Renal cortex interstitium (tissue), 11 donors: ENCODE measurements around the gene SRGAP2B. TPM values are rescaled to one million over a fixed set of nuclear protein-coding genes. Genes with fewer than 3 reads are reported as not detected.
"Not testable (repeated sequence)": the region's sequence is repeated elsewhere in the genome, so short reads cannot be mapped to it uniquely, and the experiment has no call there.

Source experiments
- DNase-seq, 11 donors: peaks; one replicate each; pipeline ENCODE4 v3.0.0-alpha.2; 2013; ENCODE audit warnings: low read depth in 9 of 11, low spot score in 4 of 11; ENCODE audit errors: extremely low read depth in 1 of 11
- polyA plus RNA-seq, 3 donors: library from polyadenylated mRNA; unstranded; fragments of 120-200 nt; gene quantifications; one replicate each; pipeline ENCODE4 v1.2.1, GENCODE V29; 2013; ENCODE audit not compliant: insufficient read length in 3 of 3

The SRGAP2B gene
- polyA plus RNA-seq, 3 donors = 24.2 to 41.0 (median 33.9) TPM

DNA sequence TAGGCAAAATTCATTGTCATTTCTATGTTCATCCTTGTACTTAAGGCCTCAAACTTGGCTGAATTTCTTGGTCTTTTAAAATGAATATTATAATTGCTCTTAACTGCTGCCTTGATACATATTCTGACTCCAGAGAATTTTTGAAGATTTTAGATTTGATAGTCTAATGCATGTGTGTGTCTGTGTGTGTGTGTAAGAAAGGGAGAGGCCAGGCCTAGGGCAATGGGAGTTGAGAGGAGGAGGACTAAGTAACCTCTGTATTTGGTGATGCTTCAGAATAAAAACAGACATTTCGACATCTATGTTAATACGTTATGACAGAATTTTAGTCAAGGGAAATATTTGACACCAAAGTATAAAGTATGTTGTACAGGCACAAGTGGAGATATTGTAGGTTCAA is 8.2 kb upstream of the SRGAP2B start:
- not testable (repeated sequence) for DNase-seq

DNA sequence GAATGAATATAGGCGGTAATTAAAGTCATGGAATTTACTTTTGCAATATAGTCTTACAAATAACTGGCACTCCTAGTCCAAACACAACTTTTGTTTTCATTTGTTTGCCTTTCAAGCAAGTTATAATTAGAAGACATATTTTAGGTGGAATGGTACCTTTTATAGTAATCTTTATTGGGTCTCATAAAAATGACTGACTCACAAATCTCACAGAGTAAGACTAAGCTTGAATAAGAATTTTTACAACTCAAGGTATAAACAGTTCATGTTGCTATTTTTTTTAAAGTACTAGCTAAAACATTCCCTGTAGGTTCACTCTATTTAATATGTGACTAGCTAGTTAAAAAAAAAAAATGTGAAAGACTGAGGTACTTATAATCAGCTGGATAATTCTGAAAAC is 6.6 kb upstream of the SRGAP2B start:
- DNase-seq = not testable (repeated sequence)

DNA sequence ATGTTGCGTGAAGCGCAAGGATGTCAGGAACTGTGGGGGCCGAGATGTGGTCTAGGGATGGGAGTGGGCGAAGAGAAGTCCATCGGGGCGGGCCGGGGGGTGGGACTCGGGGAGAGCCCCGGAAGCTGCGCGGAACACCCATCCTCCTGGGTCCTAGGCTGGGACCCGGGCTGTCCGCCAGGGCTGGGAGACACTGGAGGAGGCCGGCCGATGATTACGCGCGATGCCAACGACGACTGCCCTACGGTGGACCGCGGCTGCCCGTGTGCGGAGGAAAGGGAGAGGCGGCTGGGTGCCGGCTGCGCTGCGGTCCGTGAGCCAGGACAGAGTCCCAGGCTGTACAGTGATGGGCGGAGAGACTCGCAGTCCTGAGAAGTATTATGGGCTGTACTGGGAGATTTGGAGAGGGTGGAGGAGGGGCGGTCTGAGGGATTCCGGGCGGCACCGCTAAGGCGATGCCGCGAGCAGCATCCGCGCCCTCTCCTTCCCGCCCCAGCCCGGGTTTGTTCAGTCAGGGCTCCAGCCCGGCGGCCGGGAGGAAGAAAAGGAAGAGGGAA is 395 bp downstream of the SRGAP2B start:
- DNase-seq = not testable (repeated sequence)

DNA sequence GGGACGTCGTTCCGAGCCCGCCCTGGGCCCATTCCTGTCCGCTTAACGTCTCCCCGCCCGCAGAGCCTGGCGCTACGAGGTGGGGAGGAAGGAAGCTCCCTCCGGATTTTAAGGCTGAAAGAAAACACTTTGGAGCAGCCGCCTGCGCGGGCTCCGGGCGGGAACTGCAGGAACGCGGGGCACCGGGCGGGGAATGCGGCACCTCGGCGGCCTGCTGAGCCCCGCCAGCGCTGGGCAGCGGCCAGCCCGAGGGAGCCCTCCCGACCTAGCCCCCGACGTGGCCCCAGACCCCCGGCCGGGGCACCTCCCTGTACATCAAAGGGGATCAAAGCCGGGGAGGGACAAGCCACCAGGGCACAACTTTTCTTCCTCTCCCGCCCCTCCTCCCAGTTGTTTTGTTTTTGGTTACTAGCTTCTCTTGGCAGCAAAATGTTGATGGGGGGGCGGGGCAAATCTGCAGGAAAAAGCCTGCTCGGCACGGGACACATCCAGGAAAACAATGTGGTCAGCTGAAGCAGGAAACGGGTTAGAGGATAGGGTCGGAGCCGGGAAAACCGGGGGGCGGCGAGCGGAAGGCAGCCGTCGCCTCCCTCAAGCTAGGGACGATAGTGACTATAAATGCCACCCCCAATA is 1.5 kb downstream of the SRGAP2B start:
- peak in 1 of 11 donors; percentile 1 for DNase-seq

DNA sequence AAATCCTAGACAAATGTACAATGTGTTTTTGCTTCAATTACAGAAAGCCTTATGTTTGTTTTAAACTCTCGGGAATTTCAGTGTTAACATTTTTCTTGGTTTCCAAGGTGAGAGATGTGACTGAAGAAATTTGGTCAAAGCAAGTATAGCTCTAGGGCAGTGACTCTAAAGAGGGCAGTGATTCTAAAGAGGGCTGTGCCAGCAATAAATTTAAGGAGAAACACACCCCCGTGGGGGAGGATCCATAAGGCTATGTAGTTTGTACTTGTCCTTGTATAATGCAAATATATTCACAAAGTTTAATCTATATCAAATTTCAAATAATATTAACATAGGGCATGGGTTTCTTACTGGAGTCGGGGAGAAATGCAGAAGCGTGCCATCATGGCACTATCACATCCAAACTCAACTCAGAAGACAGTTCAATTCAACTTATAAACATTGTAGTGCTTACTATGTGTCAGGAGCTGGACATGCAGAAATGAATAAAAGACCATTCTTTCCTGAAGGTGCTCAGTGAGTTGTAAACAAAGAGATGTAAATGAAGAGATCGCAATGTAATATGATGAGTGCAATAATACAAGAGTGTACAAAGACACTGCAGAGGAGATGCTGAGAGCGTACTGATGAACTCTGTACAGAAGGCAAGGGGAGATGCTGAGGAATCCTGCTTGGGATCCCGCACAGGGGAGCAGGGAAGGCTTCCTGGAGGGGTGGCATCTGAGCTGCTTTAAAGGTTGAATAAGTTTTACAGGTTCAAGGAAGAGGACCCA is 12.5 kb downstream of the SRGAP2B start:
- not testable (repeated sequence) for DNase-seq

DNA sequence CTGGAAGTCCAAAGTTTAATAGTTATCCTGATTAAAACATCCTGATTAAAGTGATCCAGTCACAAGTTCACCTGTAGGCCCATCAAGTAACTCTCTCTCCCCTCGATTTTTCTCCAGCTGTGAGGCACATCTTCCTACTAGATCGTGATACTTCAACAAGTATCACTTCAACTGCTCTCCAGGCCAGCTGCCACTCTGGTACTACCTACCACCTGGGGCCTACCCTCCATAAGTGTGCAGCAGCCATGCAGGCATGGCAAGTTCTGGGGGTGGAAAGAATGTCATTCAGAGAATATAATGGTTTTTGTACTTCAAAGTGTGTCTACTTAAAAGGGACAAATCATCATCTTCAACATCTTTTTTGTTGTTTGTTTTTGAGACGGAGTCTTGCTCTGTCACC is 14.9 kb downstream of the SRGAP2B start:
- not testable (repeated sequence) for DNase-seq

DNA sequence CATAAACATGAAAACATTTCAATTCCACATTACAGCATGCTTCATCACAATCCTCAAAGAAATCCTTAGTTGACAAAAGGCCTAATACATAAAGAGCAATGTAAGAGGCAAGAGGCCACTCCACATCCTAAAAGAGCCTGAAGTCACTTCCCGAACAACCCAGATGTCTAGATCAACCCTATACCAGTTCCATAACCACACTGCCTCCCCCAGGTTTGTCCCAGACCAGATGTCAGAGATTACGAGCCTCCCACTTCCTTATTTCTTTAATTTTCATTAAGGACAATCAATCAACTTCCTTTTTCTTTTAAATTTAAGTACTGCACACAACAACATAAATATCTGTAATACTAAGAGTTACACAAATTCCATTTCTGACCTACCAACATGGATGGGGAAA is 15.4 kb downstream of the SRGAP2B start:
- not testable (repeated sequence) for DNase-seq

DNA sequence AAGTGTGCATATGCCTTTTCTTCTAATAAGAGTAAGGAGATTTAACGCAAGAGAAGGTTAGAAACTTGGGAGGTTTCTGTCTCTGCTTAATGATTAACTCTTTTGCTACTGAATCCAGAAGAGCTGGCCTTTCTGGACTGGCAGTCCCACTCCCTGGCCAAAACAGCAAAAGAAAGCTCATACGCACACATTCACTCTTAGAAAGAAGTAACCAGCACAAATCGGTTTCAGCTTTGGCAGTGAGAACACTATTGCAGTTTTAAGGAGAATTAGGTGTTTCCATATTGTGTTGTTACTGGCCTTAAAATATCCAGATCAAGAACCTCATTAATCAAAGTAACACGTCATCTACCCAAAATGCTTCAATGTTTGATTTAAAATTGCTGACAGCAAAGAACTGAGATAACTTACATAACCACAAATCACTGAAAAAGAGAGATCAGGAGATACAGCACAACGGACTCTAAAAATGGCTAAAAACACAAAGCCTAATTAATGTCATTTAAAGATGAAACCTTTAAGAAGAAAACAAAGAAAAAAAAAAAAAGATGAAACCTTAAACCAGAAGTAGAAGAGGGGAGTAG is 16.2 kb downstream of the SRGAP2B start:
- not testable (repeated sequence) for DNase-seq

DNA sequence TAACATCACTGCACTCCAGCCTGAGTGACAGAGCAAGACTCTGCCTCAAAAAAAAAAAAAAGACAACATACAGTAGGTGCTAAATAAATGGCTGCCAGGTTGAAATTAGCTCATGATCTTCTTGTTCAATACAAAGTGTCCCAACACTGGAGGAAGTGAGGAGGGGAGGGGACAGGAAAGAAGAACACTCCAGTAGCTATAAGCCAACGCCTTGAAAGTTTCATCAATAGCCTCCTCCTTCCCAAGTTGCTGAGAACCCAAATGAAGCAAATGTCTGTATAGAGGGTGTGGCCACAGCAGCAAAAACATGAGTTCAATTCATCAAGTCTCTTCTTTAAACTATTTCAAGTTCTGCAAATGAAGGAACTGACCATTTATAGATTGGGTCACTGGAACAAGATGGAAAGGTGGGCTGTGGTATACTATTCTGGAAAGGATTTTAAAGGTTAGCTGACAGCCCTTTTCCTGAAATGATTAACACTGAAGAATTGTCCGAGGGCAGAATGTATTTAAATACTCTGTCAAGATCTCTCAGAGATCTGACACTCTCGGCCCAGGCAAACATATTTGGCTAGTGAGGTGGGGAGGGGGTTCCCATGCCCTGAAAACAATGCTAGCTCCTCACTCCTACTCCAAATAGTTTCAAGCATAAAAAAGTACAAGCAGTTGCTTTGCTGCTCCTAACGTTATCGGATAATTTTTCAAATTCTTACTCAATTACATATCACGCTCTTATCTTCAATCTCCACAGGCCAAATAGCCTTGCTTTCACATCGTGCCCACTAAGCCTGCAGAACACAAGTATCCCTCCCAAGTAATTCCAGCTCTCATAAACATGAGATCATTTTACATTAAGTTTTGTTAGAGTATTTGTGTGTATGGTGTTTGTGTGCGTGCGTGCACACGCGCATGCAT is 17.0 kb downstream of the SRGAP2B start:
- not testable (repeated sequence) for DNase-seq

DNA sequence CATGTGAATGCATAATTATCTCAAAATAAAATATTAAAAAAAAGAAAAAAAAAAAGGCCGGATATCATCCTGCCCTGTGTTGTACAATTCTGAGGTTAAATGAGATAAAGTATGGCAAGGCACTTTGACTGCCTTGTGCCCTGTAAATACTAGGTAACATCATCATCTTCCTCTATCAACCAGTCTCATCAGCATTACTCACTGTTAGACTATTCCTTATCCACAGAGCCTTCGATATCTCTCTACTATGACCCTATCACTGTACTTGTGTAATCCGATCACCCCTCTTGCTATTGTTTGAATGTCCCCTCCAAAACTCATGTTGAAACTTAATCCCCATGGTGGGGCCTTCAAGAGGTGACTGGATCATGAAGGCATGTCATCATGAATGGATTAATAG is 18.3 kb downstream of the SRGAP2B start:
- DNase-seq = not testable (repeated sequence)

DNA sequence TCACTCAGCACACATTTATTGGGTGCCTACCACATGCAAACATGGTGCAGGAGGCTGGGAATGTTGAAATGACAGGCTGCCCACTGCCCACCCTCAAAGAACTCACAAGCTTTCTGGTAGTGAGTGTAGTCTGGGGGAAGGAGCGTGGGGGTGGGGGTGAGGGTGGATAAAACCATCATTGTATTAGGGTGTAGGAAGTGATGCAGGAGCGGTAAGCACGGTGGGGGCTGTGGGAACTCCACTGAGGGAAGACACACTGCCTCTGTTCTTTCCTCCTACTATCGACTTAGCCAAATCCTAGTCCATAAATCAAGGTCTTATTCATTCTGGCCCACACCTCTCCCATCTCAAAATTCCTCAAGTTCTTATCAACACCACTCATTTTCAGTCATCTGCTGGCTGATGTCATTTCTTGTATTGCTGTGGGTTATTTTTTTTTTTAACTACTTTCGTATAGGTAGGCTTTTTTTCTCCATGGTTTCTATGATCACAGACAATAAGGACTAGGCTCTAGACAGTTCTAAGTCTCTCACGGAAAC is 21.0 kb downstream of the SRGAP2B start:
- not testable (repeated sequence) for DNase-seq

DNA sequence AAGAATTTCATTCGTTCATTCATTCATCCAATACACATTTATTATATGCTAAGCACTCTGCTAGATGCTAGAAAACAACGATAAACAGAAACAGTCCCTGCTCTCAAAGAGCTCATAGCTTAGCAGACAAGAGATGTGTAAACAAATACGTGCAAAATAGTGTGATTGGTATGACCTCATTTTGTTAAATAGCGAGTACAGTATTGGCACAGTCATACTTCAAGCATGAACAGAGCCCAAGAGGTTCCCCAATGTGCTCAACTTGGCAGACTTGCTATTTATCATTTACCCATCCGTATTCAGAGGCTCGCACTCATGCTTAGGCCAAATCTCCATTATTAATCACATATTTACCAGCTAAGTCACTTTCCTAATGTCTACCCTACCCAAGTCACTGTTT is 23.6 kb downstream of the SRGAP2B start:
- DNase-seq = not testable (repeated sequence)

DNA sequence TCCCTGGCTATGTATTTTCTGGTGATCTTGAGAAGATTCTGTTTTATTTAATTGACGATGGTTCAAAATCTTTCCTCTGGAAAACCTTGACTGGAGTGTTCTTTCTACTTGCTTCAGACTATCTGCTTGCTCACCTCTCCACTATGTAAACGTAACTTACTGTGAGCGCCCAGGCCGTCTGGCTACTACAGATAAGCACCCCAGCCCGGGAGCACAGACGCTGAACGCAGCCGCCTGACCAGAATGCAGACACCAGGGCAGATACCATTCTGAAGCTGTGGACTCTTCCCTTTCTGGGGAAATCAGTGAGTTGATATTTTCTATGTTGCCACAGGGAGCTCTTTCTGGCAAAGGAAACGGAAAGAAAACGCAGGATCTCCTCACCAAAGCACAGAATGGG is 28.6 kb downstream of the SRGAP2B start:
- DNase-seq = not testable (repeated sequence)

DNA sequence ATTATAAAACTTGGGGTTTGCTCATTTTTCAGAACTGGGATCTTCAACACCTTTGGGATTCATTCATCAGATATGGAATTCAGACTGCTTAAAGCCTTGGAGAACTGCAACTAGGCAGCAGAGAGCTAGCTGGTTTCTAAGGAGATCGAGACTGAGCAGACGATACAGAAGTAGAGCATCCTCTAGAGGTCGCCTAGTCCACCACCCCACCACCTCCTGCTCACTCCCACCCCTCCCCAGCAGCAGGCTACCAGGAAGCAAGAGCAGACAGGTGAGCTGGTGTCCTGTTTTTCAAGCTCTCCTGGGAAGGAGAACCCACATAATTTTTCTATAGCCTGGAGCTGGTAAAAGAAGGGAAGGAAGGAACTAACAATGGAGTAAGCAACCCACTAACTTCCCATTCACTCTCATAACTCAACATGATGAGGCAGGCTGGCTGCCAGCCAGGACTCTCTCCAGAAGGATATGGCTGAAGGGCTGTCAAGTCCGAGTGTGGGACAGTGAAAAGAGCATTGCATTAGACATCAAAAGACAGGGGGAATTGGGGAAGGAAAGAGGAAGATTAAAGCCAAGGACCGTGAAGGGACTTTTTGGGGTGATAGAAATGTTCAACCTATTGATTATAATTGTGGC is 29.8 kb downstream of the SRGAP2B start:
- not testable (repeated sequence) for DNase-seq

DNA sequence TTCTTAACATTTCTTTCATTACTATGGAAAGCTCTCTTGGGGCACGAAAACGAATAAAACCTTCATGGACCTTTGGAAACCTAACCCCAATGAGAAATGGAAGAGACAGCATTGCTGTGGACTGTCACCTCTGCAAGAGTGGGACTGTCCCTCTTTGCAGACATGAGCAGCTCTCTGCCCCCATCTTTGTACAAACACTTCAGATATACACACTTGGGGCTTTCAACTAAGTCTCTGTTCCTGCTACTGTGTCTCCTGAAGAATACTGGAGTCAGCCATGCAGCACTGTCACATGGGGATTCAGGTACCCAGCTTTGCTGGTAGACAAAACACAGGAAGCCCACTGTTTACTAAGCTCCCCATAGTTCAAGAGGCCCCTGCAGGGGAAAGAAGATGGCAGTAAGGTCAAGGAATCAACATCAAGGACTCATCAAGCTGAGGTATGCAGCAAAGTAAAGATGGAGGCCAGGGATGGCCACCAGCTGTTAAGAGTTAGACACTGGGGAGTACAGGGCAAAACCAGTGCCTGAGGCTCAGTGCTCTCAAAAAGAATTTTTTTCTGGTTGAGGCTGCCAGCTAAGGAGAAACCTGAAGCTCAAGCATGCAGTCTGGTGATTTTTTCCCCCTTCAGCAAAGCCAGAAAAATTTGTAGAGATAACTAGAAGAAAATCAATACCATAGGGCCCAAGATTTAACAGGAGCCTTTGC is 31.0 kb downstream of the SRGAP2B start:
- not testable (repeated sequence) for DNase-seq

DNA sequence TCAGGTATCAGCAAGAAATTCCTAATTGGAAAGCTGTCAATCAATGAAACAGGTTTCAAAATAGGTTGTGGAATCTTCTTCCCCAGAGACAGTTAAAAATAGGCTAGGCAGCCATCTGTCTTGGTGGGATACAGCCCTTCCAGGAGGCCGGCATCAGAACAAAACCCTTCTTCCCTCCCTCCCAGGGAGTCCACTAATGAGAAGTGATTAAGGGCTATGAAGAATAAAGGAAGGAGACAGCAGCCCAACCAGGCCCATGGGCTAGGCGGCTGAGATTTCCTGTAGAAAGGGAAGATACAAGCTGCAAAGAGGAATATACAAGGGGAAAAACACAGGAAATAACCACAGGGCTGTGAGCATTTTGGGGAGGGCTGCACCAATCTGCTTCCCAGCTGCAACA is 31.8 kb downstream of the SRGAP2B start:
- not testable (repeated sequence) for DNase-seq

DNA sequence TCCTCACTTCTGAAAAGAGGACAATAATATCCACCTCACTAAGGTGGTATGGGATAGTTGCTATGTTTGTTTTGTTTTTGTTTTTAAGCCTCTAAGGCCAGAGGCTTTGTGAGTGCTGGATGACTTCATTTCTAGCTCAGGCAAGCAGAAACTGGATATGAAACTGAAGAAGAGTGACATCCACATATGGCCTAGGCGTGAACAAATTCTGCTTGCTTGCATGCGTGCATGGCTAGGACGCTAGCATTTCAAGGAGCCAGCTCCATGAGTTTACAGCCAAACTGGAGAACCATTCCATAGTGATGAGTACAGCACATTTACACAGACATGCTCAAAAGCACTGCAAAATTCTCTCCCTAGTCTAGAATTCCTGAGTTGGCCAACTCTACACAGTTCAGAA is 36.9 kb downstream of the SRGAP2B start:
- DNase-seq = not testable (repeated sequence)
